Astrocyte (in vitro differentiated cells and primary cell): ENCODE data around the gene DNAJC16.

Experiments used
- EZH2 ChIP-seq: IDR thresholded peaks from 2 replicates; pipeline ENCODE4 v1.6.1; 2012; ENCODE audit warnings: mild to moderate bottlenecking, low read length, inconsistent platforms; ENCODE audit not compliant: insufficient read depth
- TF ChIP-seq, protein P1 (sequence below): IDR thresholded peaks from 2 replicates; pipeline ENCODE4 v1.5.1; 2011; ENCODE audit warnings: low read depth, mild to moderate bottlenecking, inconsistent platforms, low read length, moderate library complexity; ENCODE audit not compliant: insufficient read depth

DNA sequence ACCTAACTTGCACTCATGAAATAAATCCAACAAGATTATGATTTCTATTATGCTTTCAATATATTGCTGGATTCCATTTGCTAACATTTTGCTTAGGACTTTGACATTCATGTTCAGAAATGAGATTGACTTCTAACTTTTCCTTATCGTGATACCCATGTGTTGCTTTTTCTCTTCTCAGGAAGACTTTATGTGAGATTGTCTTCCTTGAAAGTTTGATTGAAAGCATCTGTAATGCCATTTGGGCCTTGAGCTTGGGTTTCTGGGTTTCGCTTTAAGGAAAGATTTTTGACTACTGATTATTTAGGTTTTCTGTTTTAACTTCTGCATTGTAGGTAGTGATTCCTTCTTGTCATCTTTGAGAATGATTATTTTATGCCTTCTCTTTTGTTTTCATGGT lies 30.4 kb downstream of the DNAJC16 start:
- TF ChIP-seq, protein P1, sequence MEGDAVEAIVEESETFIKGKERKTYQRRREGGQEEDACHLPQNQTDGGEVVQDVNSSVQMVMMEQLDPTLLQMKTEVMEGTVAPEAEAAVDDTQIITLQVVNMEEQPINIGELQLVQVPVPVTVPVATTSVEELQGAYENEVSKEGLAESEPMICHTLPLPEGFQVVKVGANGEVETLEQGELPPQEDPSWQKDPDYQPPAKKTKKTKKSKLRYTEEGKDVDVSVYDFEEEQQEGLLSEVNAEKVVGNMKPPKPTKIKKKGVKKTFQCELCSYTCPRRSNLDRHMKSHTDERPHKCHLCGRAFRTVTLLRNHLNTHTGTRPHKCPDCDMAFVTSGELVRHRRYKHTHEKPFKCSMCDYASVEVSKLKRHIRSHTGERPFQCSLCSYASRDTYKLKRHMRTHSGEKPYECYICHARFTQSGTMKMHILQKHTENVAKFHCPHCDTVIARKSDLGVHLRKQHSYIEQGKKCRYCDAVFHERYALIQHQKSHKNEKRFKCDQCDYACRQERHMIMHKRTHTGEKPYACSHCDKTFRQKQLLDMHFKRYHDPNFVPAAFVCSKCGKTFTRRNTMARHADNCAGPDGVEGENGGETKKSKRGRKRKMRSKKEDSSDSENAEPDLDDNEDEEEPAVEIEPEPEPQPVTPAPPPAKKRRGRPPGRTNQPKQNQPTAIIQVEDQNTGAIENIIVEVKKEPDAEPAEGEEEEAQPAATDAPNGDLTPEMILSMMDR, result no peak
- no peak for TF ChIP-seq EZH2
